GM18507 (cell line): ENCODE data around the gene SLC23A3.

Experiments used
- DNase-seq: peaks from one replicate; pipeline ENCODE4 v3.0.0; 2011; ENCODE audit warnings: low read depth; ENCODE audit not compliant: insufficient read length; ENCODE audit errors: extremely low spot score
- FAIRE-seq: peaks from 2 replicates; lab custom pipeline; 2011; peaks lifted over from hg19 to GRCh38; lab: Jason Lieb, UNC

SLC23A3 gene

DNA sequence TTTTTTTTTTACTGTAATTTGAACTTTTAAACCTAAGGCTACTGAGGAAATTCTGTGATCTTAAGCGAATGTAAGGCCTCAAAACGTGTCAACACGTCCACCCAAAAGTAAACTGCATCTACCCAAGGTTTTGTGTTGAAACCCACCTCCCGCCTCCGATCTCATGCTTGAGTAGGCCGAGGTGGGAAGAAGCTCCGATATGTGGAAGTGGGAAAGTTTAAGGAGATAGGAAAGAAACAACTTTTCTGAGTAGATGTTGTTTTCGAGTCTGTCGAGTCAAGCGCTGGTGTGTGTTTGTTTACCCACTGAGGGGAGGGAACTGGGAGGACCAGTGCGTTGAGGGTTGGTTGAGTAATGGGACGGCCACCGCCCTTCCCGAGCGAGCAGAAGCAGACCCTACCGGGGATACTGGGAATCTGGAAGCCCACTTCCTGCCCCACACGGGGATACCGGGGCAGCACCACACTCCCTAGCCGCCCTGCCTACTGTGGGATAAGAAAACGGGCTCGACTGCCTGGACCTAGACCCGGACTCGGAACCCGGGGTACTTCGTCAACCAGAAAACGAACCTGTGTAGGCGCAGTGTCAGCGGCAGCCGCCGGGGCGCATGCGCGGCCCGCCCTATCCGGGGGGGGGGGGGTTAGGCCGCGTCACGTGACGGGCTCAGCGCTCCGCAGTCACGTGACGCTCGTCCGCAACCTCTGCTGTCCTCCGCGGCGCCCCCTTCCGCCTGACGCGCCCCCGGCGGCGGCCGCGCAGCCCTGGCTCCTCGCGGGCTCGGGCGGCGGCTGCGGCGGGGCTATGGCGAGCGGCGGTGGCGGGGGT is 7.9 kb upstream of the SLC23A3 start, which contains the start of gene RETREG2:
Gene RETREG2 (plus strand): TSS at position 724 of the 825 bp plus-strand sequence. CDS start 78 bp downstream, at position 802.
- peak; percentile 77 for FAIRE-seq

DNA sequence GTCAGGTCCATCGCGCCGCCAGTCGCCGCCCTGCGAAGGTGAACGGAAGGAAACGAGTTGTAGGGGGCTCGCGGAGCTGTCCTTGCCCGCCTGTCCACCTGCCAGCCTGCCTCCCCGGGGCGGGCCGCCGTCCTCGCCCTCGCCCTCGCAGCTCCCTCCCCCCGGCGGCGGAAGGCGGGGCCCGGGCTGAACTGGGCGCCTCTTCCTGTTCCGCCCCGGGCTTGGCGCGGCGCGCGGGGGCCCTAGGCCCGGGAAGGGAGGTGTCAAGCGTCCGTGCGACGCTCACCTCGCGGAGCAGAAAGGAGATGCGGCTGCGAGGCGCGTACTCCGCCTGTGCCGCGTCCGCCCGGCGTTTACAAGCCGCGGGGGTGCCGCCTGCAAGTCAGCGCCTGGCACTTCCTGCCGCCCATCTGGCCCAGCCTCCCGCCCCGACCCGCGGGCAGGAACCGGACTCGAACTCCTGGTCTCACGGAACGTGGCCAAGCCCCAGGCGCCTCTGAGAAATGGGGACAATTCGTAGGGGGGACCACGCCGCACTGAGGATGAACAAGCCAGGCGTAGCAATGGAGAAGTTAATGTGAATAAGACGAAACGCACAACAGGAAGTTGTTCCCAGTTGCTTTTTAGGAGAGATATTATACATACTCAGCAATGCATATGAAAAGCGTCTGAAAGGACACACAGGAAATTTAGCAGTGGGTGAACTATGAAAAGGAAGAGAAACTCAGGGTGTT is 7.2 kb upstream of the SLC23A3 start, which contains the start of gene CNPPD1:
Gene CNPPD1 (minus strand): TSS at position 108 of the 734 bp plus-strand sequence. CDS start 97 bp downstream, at position 11.
- DNase-seq, result peak; percentile 68
- peak; percentile 89 for FAIRE-seq

More for the DNA sequence above, 7.9 kb upstream of the SLC23A3 start, which contains the start of gene RETREG2:
- peak; percentile 93 for DNase-seq

DNA sequence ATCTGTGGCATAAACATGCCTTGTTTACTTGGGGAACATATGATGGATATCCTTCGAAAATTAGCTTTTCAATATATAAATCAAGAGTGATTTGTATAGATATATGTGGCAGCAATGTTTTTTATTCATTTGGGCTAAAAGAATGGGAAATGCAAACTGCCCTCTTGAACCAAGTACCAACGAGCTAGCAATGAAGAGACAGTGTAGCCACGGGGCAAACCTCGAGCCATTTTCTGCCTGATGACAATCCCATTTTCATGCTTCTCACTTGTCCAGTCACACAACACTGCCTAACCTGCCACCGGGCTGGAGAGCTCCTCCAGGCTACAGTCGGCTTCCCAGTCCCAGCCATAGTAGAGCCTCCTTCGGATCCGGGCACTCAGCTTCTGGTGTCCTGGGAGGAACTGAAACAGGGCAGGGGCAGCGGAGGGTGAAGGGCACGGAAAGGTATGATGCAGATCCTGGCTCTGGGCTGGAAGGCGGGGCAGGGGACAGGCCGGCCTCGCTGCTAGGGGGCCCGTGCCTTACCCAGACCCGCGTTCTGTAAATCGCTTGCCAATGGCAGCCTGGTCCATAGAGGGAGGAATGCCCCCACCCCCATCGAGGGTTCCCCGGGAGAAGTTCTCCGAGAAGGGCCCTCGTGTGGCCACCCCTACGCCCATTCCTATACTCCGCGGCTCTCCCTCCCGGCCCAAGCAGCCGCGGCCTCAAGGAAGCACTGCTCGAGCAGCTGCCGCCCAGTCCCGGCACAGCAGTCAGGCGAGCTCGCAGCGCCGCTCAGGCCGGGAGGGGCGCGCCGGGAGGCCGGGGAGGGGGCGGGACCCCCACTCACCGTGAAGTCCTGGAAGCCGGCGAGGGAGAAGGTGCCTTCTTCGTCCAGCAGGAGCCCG is 6.3 kb upstream of the SLC23A3 start:
- DNase-seq (no peak), FAIRE-seq (peak; percentile 76)

DNA sequence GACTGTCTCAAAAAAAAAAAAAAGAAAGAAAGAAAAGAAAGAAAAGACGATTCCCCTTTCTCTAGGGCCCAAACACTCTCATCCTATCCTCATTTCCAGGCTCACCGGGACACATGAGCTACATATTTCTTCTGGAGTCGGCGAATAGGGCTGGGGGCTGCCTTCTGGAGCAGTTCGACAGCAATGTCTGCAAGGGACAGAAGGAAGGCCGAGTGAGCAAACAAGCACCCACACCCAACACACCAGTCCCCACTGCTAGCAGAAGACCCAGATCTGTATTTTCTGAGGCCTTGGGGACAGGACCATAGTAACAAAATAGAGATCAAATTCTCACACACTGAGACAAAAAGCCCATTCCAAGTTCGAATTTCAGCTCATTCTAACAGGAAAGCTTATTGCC is 5.7 kb upstream of the SLC23A3 start:
- DNase-seq (no peak), FAIRE-seq (no peak)

DNA sequence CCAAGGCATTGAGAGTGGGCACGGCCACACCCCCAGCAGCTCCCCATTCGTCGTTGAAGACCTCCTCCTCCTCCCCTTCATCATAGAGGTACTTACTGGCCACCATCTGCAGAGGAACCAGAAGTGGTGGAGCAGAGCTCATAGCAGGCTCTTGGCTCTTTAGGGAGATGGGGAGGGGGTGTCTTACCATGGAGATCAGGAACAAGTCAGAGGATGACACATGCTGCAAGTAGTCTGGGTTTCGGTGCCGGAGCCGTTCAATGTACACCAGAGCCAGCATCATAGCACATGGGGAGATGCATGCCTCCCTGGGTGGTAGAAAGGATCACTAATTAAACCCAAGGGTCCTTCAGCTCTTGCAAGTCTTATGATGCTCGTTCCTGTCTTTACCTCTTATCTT is 5.0 kb upstream of the SLC23A3 start:
- FAIRE-seq (no peak), DNase-seq (no peak)

DNA sequence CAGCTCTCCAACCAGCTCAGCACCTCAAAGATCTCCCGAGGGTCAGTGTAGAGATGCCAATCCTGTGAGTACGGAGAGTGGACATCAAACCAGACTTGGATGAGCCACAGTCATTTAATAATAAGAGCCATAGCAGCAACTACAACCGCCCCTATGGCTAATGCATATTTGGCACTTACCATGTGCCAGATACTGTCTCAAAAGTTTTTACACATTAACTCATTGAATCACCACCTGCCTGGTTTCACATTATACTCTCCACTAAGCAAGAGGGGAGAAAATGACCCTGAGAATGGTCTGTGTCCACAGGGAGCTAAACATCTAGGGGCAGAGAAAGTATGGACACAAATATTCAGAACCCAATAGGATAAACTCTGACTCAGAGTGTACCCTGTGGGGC is 4.3 kb upstream of the SLC23A3 start:
- DNase-seq (no peak), FAIRE-seq (no peak)

DNA sequence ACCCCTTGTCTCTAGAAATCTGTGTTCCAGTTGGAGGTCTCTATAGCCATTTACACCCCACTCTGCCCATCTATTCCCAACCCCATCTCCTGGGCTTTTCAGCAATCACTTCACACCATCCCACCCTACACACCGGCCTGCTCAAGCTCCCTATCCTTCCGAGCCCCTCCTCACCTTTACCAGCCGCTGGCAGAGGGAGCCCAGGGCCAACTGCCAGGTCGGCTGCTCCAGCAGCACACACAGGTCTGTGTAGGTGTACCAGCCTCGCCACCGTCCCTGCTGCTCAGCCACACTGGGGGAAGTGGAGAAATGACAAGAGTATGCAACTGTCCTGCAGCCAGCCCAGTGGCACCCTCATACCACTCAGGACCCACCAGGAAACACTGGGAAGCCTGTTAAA is 3.3 kb upstream of the SLC23A3 start:
- no peak for FAIRE-seq
- DNase-seq, result no peak

DNA sequence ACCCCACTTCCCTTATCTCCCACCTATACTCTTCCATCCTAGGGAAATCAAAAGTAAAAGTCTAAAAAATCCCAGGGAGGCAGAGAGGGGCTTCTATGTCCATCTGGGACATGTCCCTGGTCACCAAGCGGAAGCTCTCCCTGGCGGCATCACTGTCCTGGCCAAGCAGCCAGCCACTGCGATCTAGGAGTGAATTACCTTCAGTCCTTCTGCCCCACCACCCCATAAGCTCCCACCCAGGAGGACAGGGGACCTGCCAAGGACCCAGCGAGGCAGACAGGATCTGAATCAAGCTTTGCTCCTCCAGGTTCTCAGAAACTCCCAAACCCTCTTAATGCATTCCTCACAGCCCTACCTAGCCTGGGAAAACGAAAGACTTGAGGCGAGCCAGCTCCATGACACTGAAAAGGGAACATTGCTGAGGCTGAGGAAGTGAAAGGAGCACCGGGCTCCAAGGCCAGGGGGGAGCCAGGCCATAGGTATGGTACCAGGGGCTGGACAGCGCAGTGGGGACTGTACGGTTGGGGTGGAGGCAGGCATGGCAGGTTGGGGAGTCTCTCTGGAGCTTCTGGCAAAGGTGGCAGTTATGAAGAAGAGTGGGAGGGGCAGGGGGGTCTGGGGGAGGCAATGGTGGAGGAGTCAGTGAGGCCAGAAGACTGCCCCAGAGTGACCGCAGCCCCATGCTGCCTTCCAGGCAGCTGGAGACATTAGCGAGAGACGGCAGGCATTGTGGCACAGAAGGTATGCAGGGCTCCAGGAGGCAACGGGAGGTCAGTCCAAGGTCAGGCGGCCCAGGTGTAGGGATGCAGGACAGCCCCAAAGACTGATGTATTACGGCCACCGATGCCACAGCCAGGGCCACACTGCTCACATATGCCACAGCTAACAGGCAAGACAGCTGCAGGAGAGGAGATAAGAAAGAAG is 2.7 kb upstream of the SLC23A3 start:
- no peak for DNase-seq
- no peak for FAIRE-seq

DNA sequence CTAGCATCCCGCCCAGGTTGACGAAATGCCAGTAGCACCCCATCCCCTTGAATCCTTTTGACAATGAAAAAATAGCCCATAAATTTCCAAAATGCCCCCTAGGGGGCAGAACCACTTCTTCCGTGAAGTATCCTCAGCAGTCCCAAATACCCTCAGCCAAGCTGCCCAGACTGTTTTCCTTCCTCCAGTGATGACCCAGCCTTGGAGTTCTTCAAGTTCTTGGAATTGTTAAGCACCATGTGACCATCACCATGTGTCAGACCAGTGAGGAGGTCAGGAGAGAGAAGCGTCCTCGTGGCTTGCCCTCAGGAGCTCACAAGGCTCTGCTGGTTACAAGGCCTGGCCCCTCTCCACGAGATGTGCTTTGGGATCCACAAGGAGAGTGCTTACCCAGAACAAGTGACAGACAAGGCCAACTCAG is 1.4 kb upstream of the SLC23A3 start:
- FAIRE-seq (peak; percentile 82), DNase-seq (no peak)

DNA sequence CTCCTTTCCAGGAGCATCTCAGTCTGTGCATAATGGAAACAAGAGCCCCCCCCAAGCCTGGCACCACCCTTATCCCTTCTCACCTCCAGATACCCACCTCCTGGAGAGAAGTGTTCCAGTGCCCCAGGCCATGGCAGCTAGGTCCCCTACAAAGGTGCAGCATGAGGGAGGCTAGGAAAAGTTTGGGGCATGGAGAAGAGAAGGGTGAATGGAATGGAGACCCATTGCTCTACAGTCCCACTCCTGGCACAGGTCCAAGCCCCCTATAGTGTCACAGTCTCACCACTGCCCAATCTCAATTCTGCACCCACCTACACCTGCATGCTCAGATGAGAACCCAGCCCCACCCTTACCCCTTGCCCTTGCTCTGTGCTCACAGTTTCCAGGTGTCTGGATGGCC is 897 bp downstream of the SLC23A3 start:
- no peak for DNase-seq
- no peak for FAIRE-seq

DNA sequence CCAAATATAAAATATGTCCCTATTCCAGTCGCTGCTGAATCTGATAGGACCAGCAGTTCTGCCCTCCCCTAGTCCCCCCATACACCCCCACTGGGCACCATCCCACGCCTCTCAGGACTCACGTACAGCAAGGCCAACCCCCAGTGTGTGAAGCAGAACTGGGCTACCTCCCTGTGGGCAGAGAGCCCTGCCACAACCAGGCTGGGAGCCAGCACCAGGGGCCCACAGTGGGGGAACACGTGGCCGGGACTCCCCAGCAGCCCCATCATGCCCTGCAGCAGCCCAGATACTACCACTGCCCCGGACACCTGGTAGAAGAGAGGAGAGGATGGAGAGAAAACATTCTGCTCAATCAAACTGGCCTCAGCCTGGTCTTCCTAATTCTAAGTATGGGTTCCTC is 1.3 kb downstream of the SLC23A3 start:
- DNase-seq (no peak), FAIRE-seq (no peak)

DNA sequence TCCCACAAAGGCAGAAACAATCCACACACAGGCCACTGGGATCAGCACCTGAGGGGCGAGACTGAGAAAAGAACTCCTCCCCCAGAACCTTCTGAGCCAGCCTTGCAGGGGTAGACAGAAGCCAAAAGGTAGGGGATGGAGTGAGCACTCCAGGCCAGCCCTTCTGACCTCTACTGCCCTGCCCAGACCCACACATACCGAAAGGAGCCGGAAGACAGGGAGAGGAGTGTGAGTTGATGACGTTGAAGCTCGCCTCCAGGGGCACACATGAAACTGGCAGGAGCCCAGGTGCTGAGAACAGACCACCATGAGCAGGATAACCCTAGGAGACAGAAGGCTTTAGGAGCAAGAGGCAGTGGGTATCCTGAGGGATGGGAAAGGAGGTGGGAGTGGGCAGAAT is 1.8 kb downstream of the SLC23A3 start:
- DNase-seq (no peak), FAIRE-seq (no peak)

DNA sequence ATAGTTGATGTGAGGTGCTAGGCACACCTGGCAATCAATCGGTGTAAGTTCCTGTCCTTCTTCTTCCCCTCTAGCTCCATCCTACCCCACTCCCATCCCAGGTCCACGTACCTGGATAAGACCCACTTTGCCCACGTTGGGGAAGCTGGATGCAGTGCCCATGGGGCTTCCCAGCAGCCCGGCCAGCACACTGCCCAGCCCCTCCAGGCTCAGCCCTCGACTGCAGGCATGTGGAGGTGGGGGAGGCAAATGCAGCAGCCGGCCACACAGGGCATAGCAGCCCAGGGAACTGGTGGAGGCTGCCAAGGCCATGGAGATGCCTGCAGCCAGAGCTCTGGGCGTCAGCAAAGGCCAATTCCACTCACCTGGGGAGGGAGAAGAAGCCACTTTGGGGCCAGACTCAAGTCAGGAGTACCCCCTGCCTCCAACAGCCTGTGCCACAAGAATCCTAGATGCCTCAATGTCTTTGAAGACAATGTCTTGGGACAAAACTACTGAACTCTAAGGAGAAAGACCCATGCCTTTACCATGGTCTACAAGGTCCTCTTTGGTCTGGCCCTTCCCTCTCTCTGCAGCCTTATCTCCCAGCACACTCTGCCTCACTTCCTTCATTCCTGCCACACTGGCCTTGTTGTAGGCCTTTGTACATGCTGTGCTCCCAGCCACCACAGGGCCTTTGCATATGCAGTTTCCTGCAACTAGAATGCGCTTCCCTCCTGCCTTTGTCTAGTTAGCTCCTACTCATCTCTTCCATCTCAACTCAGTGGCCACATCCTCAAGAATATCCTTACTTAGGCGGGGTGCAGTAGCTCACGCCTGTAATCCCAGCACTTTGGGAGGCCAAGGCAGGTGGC is 4.5 kb downstream of the SLC23A3 start:
- no peak for FAIRE-seq
- DNase-seq, result no peak

DNA sequence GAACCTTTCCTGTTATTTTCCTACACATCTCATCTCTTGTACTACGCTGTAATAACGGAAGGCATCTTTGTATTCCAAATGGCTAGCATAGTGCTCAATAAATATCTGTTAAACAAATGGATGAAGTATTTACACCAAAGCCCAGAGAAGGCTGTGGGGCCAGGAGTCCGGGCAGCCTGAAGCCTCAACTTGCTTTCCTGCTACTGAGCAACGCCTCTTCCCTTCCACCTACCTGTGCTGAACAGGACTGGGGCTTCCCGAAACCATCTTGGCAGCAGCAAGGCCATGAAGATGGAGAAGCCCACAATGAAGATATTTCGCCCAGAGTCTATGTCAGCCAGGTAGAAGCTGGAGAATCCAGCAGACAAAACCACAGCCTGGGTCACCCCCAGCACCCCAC is 6.7 kb downstream of the SLC23A3 start:
- no peak for FAIRE-seq
- no peak for DNase-seq

DNA sequence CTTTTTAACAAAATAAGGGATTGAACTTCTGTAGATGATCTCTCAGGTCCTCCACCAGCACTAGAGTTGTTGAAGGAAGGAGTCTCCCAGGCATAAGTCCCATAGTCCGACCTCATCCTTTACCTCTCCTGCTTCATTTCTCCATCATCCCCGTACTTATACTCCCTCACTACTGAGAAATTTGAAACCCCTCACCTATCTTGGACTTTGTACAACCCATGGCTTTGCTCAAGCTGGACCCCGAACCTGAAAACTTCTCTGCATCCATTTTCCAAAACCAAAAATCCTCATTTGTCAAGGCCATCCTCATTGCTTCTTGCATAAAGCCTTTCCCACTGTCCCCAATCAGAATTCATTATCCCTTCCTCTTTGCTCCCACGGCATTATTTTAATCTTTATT is 8.7 kb downstream of the SLC23A3 start:
- no peak for FAIRE-seq

DNA sequence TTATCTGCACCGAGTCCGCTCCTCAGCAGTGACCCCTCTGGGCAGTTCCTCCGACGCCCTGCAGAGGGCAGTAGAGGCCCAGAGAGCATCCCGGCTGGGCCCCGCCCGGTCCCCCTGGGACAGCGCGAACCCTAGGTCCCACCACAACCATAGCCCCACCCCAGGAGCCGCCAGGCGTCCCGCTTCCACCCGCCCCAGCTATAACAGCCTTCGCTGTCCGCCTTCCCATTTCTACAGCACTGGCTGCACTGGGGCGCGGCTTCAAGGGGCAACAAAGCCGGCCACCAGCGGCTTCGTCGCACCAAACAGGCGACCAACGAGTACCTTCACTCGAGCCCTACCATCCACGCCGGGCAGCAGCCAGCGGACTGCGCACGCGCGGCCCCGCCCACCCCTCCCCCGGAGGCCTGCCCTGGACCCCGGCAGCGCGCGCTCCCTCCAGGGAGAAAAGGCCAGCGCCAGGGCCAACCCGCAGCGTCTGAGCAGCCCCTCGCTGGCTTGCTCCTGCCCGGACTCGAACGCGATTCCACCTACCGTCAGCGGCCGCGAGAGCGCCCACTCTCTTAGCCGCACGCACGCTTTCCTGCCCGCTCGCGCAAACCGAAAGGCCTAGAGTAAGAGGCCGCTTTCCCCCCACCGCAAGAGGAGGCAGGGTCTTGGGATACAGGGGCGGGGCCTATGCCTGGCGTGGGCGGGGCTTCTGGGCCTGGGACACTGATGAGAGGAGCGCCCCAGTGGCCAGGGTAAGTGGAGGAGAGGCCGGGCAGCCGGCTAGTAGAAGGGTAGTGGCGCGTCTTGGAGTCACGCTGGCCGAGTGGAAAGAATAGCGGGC is 9.4 kb downstream of the SLC23A3 start, which contains the start of gene NHEJ1:
Gene NHEJ1 (minus strand): TSS at position 630 of the 832 bp plus-strand sequence. CDS start 2,453 bp downstream, outside the sequence.
- FAIRE-seq (peak; percentile 95), DNase-seq (peak; percentile 92)

More for the DNA sequence above, 8.7 kb downstream of the SLC23A3 start:
- DNase-seq, result no peak

DNA sequence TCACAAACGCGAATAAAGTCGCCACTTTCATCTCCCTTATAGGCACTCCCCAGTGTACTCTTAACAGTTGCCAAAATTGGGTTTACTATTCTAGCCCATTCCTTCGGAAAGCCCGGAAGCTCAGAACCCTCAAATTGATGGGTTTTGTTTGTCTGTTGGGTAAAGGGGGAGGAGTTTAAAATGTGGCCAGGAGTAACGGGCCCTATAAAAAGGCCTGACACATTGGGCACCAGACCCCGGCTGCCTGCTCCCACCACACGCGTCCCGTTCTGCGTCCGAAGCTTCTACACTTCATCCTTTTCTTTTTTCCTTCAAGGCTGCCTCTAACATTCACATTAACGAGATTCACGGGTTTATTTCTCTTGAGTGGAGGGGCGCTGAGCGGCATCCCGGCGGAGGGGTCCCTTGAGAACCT is 10.1 kb downstream of the SLC23A3 start:
- DNase-seq, result no peak
- no peak for FAIRE-seq
